GM13976 (cell line): ENCODE data around the gene TRABD.

Experiments used
- DNase-seq: peaks from one replicate; pipeline ENCODE4 v3.0.0; 2012; ENCODE audit warnings: low spot score
- CTCF ChIP-seq: IDR thresholded peaks from 2 replicates; pipeline ENCODE4 v1.5.1; 2012; ENCODE audit warnings: borderline replicate concordance, mild to moderate bottlenecking; ENCODE audit not compliant: insufficient read depth; ENCODE audit errors: extremely low read depth, missing control alignments, control extremely low read depth
- in situ Hi-C: fragments of 300-500 bp; cut with MboI; formaldehyde crosslinking; loops from one replicate; pipeline ENCODE4 v1.12.0; 2022; ENCODE audit warnings: low sequenced_read_pairs, mixed read lengths, inconsistent platforms; ENCODE audit not compliant: unreplicated experiment

TRABD gene

GRCh38 chr22:50171319-50171964, 14.3 kb upstream of the TRABD start:
- DNase-seq = no peak
- TF ChIP-seq CTCF = no peak
- in situ Hi-C loops = no loop called here

- in situ Hi-C loops = no loop called here
- no peak for TF ChIP-seq CTCF
- DNase-seq = no peak
Measured at GRCh38 chr22:50171965-50172421, 13.7 kb upstream of the TRABD start.

GRCh38 chr22:50173311-50173982, 12.3 kb upstream of the TRABD start:
- no peak for TF ChIP-seq CTCF
- peak; percentile 73 for DNase-seq
- in situ Hi-C loops = no loop called here

- in situ Hi-C loops = no loop called here
- no peak for DNase-seq
- TF ChIP-seq CTCF = no peak
Measured at GRCh38 chr22:50173983-50174355, 11.7 kb upstream of the TRABD start.

- no peak for DNase-seq
- TF ChIP-seq CTCF = no peak
- in situ Hi-C loops = no loop called here
Measured at GRCh38 chr22:50174382-50175190, 11.1 kb upstream of the TRABD start.

GRCh38 chr22:50175191-50175461, 10.6 kb upstream of the TRABD start:
- in situ Hi-C loops = no loop called here
- no peak for DNase-seq
- TF ChIP-seq CTCF = no peak
